H1 (cell line): Measurements from ENCODE around the gene GLG1. TPM values are rescaled to one million over a fixed set of nuclear protein-coding genes. Genes with fewer than 3 reads are reported as not detected.

Source experiments
- CTCF ChIA-PET: fragments of 300-600 bp; sonication (Branson Sonifier 250); formaldehyde crosslinking; loops from one replicate; lab custom pipeline; 2021; ENCODE audit not compliant: partially characterized antibody; lab: Charles Lee
- POLR2A ChIA-PET: fragments of 300-600 bp; sonication (Branson Sonifier 250); formaldehyde crosslinking; loops from one replicate; lab custom pipeline; 2021; ENCODE audit warnings: inconsistent platforms; ENCODE audit not compliant: partially characterized antibody; lab: Charles Lee
- DNase-seq, 2 experiments: peaks; one replicate each; pipeline versions ENCODE4 v3.0.0 to v3.0.0-alpha.2; 2010 to 2022; ENCODE audit warnings: low spot score in 2 of 2, low read depth in 1 of 2, mixed read lengths in 1 of 2
- FAIRE-seq: peaks from 2 replicates; lab custom pipeline; 2011; peaks lifted over from hg19 to GRCh38; lab: Jason Lieb, UNC
- H2AFZ ChIP-seq: 2 replicates; pipeline ENCODE4 v1.8.1; 2012; ENCODE audit warnings: low read length, inconsistent platforms
- H2AK5ac ChIP-seq: 2 replicates; pipeline ENCODE4 v1.6.1; 2013; ENCODE audit warnings: low read depth, low read length
- H2BK120ac ChIP-seq: replicated peaks from 2 replicates; pipeline ENCODE3; 2013; ENCODE audit warnings: low read depth, low read length, inconsistent platforms
- H2BK12ac ChIP-seq: 2 replicates; pipeline ENCODE4 v1.6.1; 2013; ENCODE audit warnings: low read depth, low read length
- H2BK15ac ChIP-seq: 2 replicates; pipeline ENCODE4 v1.6.1; 2013; ENCODE audit warnings: low read length
- H2BK20ac ChIP-seq: 2 replicates; pipeline ENCODE4 v1.6.1; 2013; ENCODE audit warnings: low read length
- H2BK5ac ChIP-seq: 2 replicates; pipeline ENCODE4 v1.6.1; 2013; ENCODE audit warnings: low read depth, low read length
- H3K14ac ChIP-seq: 2 replicates; pipeline ENCODE4 v1.6.1; 2013; ENCODE audit warnings: inconsistent platforms; ENCODE audit not compliant: insufficient read length
- H3K18ac ChIP-seq: 2 replicates; pipeline ENCODE4 v1.6.1; 2013; ENCODE audit warnings: low read length; ENCODE audit errors: extremely low read depth
- H3K23ac ChIP-seq: 2 replicates; pipeline ENCODE4 v1.6.1; 2013; ENCODE audit warnings: inconsistent platforms; ENCODE audit not compliant: insufficient read length
- H3K23me2 ChIP-seq: 2 replicates; pipeline ENCODE4 v1.6.1; 2013; ENCODE audit warnings: low read depth, low read length
- H3K27ac ChIP-seq: 2 replicates; pipeline ENCODE4 v1.6.1; 2011; ENCODE audit warnings: low read depth, low read length, inconsistent platforms
- H3K27me3 ChIP-seq, 4 experiments: replicated peaks in 1 of 4; 1 replicate in 1 of 4; 2 replicates in 3 of 4; pipeline versions ENCODE4 v1.6.1 to v1.8.1; 2011 to 2013; ENCODE audit warnings: low read length in 3 of 4, mild to moderate bottlenecking in 3 of 4, inconsistent platforms in 2 of 4, mixed read lengths in 2 of 4, moderate library complexity in 1 of 4; ENCODE audit not compliant: control insufficient read depth in 3 of 4, insufficient read depth in 3 of 4; ENCODE audit errors: extremely low read depth in 1 of 4
- H3K36me3 ChIP-seq, 4 experiments: 2 replicates each; pipeline versions ENCODE4 v1.6.1 to v1.8.1; 2011 to 2013; ENCODE audit warnings: mild to moderate bottlenecking in 4 of 4, low read length in 3 of 4, moderate library complexity in 2 of 4, control low read depth in 1 of 4, inconsistent platforms in 1 of 4; ENCODE audit not compliant: insufficient read depth in 4 of 4, control insufficient read depth in 2 of 4
- H3K4ac ChIP-seq: replicated peaks from 2 replicates; pipeline ENCODE3; 2013; ENCODE audit warnings: low read length, low read depth, mixed read lengths, inconsistent platforms; ENCODE audit not compliant: insufficient read length
- H3K4me1 ChIP-seq, 4 experiments: replicated peaks in 1 of 4; 1 replicate in 1 of 4; 2 replicates in 3 of 4; pipeline versions ENCODE4 v1.6.1 to v1.8.1; 2011 to 2013; ENCODE audit warnings: low read length in 3 of 4, inconsistent platforms in 2 of 4, mixed read lengths in 1 of 4; ENCODE audit not compliant: insufficient read depth in 4 of 4, control insufficient read depth in 3 of 4
- H3K4me2 ChIP-seq, 2 experiments: 2 replicates each; pipeline versions ENCODE4 v1.6.1 to v1.8.1; 2011 to 2013; ENCODE audit warnings: low read depth in 2 of 2, low read length in 2 of 2, control low read depth in 1 of 2, inconsistent platforms in 1 of 2, mild to moderate bottlenecking in 1 of 2; ENCODE audit not compliant: insufficient read depth in 1 of 2
- H3K4me3 ChIP-seq, 4 experiments: fragments of 200-600, 300-600 bp in 1 of 4; sonication (generic), shearing (Covaris generic), sonication (Bioruptor Twin) in 1 of 4; 2 replicates each; pipeline versions ENCODE4 v1.5.1 to v1.8.1; 2011 to 2016; ENCODE audit warnings: low read length in 4 of 4, low read depth in 3 of 4, control low read depth in 2 of 4, inconsistent platforms in 2 of 4, mild to moderate bottlenecking in 2 of 4, mixed read lengths in 1 of 4, moderate library complexity in 1 of 4; ENCODE audit not compliant: insufficient read depth in 2 of 4; ENCODE audit errors: extremely low read depth in 1 of 4
- H3K56ac ChIP-seq: replicated peaks from 2 replicates; pipeline ENCODE3; 2013; ENCODE audit warnings: low read depth, mild to moderate bottlenecking, mixed read lengths, low read length, inconsistent platforms; ENCODE audit not compliant: insufficient read length
- H3K79me1 ChIP-seq: 2 replicates; pipeline ENCODE4 v1.6.1; 2013; ENCODE audit warnings: low read depth, low read length, control low read depth
- H3K79me2 ChIP-seq, 2 experiments: 2 replicates each; pipeline versions ENCODE4 v1.6.1 to v1.8.1; 2012 to 2013; ENCODE audit warnings: low read length in 2 of 2, mild to moderate bottlenecking in 2 of 2, inconsistent platforms in 1 of 2; ENCODE audit not compliant: insufficient read depth in 2 of 2, control insufficient read depth in 1 of 2
- H3K9ac ChIP-seq, 4 experiments: replicated peaks in 1 of 4; 1 replicate in 1 of 4; 2 replicates in 3 of 4; pipeline versions ENCODE4 v1.6.1 to v1.8.1; 2011 to 2013; ENCODE audit warnings: low read depth in 3 of 4, low read length in 3 of 4, control low read depth in 2 of 4, mild to moderate bottlenecking in 2 of 4, moderate library complexity in 2 of 4, inconsistent platforms in 1 of 4; ENCODE audit errors: extremely low read depth in 1 of 4
- H3K9me3 ChIP-seq, 2 experiments: 2 replicates each; pipeline versions ENCODE4 v1.6.1 to v1.8.1; 2012 to 2013; ENCODE audit warnings: mild to moderate bottlenecking in 2 of 2, moderate library complexity in 2 of 2, control low read depth in 1 of 2, inconsistent platforms in 1 of 2, low read depth in 1 of 2, low read length in 1 of 2, mixed read lengths in 1 of 2; ENCODE audit not compliant: insufficient read depth in 2 of 2
- H4K20me1 ChIP-seq, 2 experiments: replicated peaks in 1 of 2; 2 replicates each; pipeline versions ENCODE3 to v1.8.1; 2011 to 2013; ENCODE audit warnings: inconsistent platforms in 2 of 2, low read length in 2 of 2, mild to moderate bottlenecking in 1 of 2; ENCODE audit not compliant: insufficient read depth in 2 of 2, control insufficient read depth in 1 of 2
- H4K5ac ChIP-seq: 2 replicates; pipeline ENCODE4 v1.6.1; 2013; ENCODE audit warnings: low read length, low read depth, mixed read lengths, inconsistent platforms; ENCODE audit not compliant: insufficient read length
- H4K8ac ChIP-seq: 2 replicates; pipeline ENCODE4 v1.8.0; 2013; ENCODE audit warnings: mild to moderate bottlenecking, moderate library complexity, low read length, inconsistent platforms; ENCODE audit not compliant: insufficient read depth; ENCODE audit errors: extremely low read depth
- H4K91ac ChIP-seq: replicated peaks from 2 replicates; pipeline ENCODE3; 2013; ENCODE audit warnings: low read length, mixed read lengths, inconsistent platforms; ENCODE audit not compliant: insufficient read length
- ATF2 ChIP-seq: IDR thresholded peaks from 2 replicates; pipeline ENCODE4 v1.6.1; 2012; ENCODE audit warnings: low read length, inconsistent platforms
- CBX8 ChIP-seq: fragments of 300-800, 300-1000 bp; sonication (generic); IDR thresholded peaks from 2 replicates; pipeline ENCODE4 v1.7.1; 2016; ENCODE audit warnings: low read depth, low read length, borderline replicate concordance
- CHD2 ChIP-seq: IDR thresholded peaks from 2 replicates; pipeline ENCODE4 v1.6.1; 2012; ENCODE audit warnings: low read length, improper control_type of control experiment
- CREB1 ChIP-seq: IDR thresholded peaks from 2 replicates; pipeline ENCODE4 v1.6.1; 2012; ENCODE audit warnings: inconsistent platforms
- RAD21 ChIP-seq, 2 experiments: IDR thresholded peaks in 1 of 2; conservative IDR thresholded peaks in 1 of 2; 2 replicates each; pipeline ENCODE4 v1.6.1; 2011; ENCODE audit warnings: low read depth in 2 of 2, low read length in 2 of 2, improper control_type of control experiment in 1 of 2, inconsistent platforms in 1 of 2, mild to moderate bottlenecking in 1 of 2, moderate library complexity in 1 of 2
- SP4 ChIP-seq: IDR thresholded peaks from 2 replicates; pipeline ENCODE4 v1.6.1; 2012; ENCODE audit warnings: low read length, inconsistent platforms
- TBP ChIP-seq: IDR thresholded peaks from 2 replicates; pipeline ENCODE4 v1.6.1; 2011; ENCODE audit warnings: low read depth, low read length, improper control_type of control experiment
- TCF12 ChIP-seq: IDR thresholded peaks from 2 replicates; pipeline ENCODE4 v1.6.1; 2011; ENCODE audit warnings: low read depth, mild to moderate bottlenecking, low read length
- TEAD4 ChIP-seq: IDR thresholded peaks from 2 replicates; pipeline ENCODE4 v1.6.1; 2012; ENCODE audit warnings: low read depth, low read length, inconsistent platforms, mixed read lengths
- ZNF274 ChIP-seq: IDR thresholded peaks from 2 replicates; pipeline ENCODE4 v1.7.0; 2012; ENCODE audit warnings: low read length, borderline replicate concordance; ENCODE audit errors: extremely low read depth
- WGBS, 2 experiments: shearing (Covaris generic) in 1 of 2; methylation state at CpG; one replicate each; pipeline versions ENCODE4 v1.1.6 to v1.1.7; 2013 to 2015; ENCODE audit warnings: low lambda C conversion rate in 2 of 2, mixed read lengths in 2 of 2, inconsistent platforms in 1 of 2, low coverage in 1 of 2, missing lambda C conversion rate in 1 of 2; ENCODE audit not compliant: insufficient replicate concordance in 2 of 2, insufficient coverage in 1 of 2, insufficient read length in 1 of 2; ENCODE audit errors: extremely low coverage in 1 of 2, missing lambda C conversion rate in 1 of 2; 5-methylcytosine and 5-hydroxymethylcytosine counted together
- polyA plus RNA-seq, 7 experiments: library from polyadenylated mRNA; depleted of rRNA in 3 of 7; stranded (reverse) in 5 of 7; unstranded in 2 of 7; fragments of >200 nt in 5 of 7; fragments of 200-250 nt in 2 of 7; gene quantifications; 1 replicate in 5 of 7; 2 replicates in 1 of 7; 4 replicates in 1 of 7; pipeline versions ENCODE4 v1.2.1 to v1.2.3, GENCODE V29; 2011 to 2013; ENCODE audit warnings: missing spikeins in 2 of 7, mixed read lengths in 2 of 7
- total RNA-seq: library from RNA; stranded (reverse); fragmentation: NEBNext Ultra II Directional; extraction: Animal tissue kit (Norgen Biotek cat#: 25700); gene quantifications from 2 replicates; pipeline ENCODE4 v1.2.1, GENCODE V29; 2021

The GLG1 gene
- total and polyA plus RNA-seq, 2 of the 8 experiments (the other 6 are each of a cell fraction or from before 2014, with no cell fraction given), result 53.4 to 139 TPM

GRCh38 chr16:74575807-74576643, 30.9 kb downstream of the GLG1 start:
- FAIRE-seq (no peak), DNase-seq (no peak)
- Histone ChIP-seq H2BK12ac (no peak overlapping the region), H4K91ac (no peak overlapping the region), H2AK5ac (no peak overlapping the region), H3K23me2 (no peaks in the 10 kb centered on the region), H3K18ac (no peak overlapping the region), H4K8ac (no peak overlapping the region), H3K4me1 (no peaks in the 10 kb centered on the region), H3K79me2 (peaks cover 0 to 96% of the 10 kb centered on the region in 2 experiments; a peak in 3 of 4 replicates), H3K4me3 (no peak overlapping the region), H3K9ac (no peak overlapping the region), H3K56ac (no peak overlapping the region), H3K4ac (no peak overlapping the region), H2BK15ac (no peak overlapping the region), H3K23ac (no peak overlapping the region), H3K14ac (no peak overlapping the region), H2BK5ac (no peak overlapping the region), H3K79me1 (peaks cover 9% of the 10 kb centered on the region), H4K20me1 (peaks cover 2 to 15% of the 10 kb centered on the region in 2 experiments), H3K9me3 (no peaks in the 10 kb centered on the region), H4K5ac (no peak overlapping the region), H2BK20ac (no peak overlapping the region), H3K27me3 (no peaks in the 10 kb centered on the region), H3K4me2 (no peak overlapping the region), H3K36me3 (no peaks in the 10 kb centered on the region), H2AFZ (no peak overlapping the region), H3K27ac (no peak overlapping the region), H2BK120ac (no peak overlapping the region)
- POLR2A ChIA-PET, result interaction anchor here (1.3 kb wide), 1 partner anchor 16 kb away, joined by 3 read pairs; no protein-coding TSS in a partner anchor
- CTCF ChIA-PET, result interaction anchor here (1.2 to 1.8 kb wide), 2 partner anchors 17 to 30 kb away, joined by 3 to 5 read pairs; no protein-coding TSS in a partner anchor
- WGBS, 2 experiments, result 82% methylated on average over 6 of the region's 12 CpGs; no CpG with 5 or more reads in 1 of the 2 experiments
- TF ChIP-seq TBP (no peak), CHD2 (no peak), CREB1 (no peak), TCF12 (no peak), SP4 (no peak), TEAD4 (no peak), ATF2 (no peak), CBX8 (no peak), ZNF274 (no peak), RAD21 (IDR thresholded peaks at IDR 0.05 in 1 of 2, conservative IDR thresholded peaks at IDR 0.05 in 1 of 2; ENCODE audit: low read depth in 2 of 2, low read length in 2 of 2) (no peak)
